Astrocyte of the hippocampus (primary cell): Measurements from ENCODE around the gene MAPK14.
"Not testable (repeated sequence)": the region's sequence is repeated elsewhere in the genome, so short reads cannot be mapped to it uniquely, and the experiment has no call there.

Experiments
- DNase-seq: peaks from one replicate; pipeline ENCODE4 v3.0.0; 2011; ENCODE audit warnings: low read depth, low spot score

MAPK14 gene

GRCh38 chr6:36068586-36068985, 41.0 kb downstream of the MAPK14 start:
- no peak for DNase-seq

GRCh38 chr6:36069573-36069972, 42.0 kb downstream of the MAPK14 start:
- DNase-seq, result no peak

- DNase-seq, result no peak
These were observed 42.6 kb downstream of the MAPK14 start for GRCh38 chr6:36070252-36070651.

- DNase-seq, result no peak
These were observed 43.7 kb downstream of the MAPK14 start for GRCh38 chr6:36071281-36071680.

GRCh38 chr6:36071714-36072113, 44.1 kb downstream of the MAPK14 start:
- no peak for DNase-seq

GRCh38 chr6:36072681-36073080, 45.1 kb downstream of the MAPK14 start:
- no peak for DNase-seq

GRCh38 chr6:36073587-36073986, 46.0 kb downstream of the MAPK14 start:
- DNase-seq, result no peak

GRCh38 chr6:36075656-36076055, 48.0 kb downstream of the MAPK14 start:
- DNase-seq, result no peak

GRCh38 chr6:36076178-36077063, 48.8 kb downstream of the MAPK14 start:
- no peak for DNase-seq

- no peak for DNase-seq
These were observed 50.6 kb downstream of the MAPK14 start for GRCh38 chr6:36078159-36078558.

GRCh38 chr6:36079601-36080000, 52.0 kb downstream of the MAPK14 start:
- DNase-seq, result peak; percentile 15

- DNase-seq, result no peak
These were observed 54.7 kb downstream of the MAPK14 start for GRCh38 chr6:36082318-36082717.

- DNase-seq, result peak; percentile 33
These were observed 55.8 kb downstream of the MAPK14 start for GRCh38 chr6:36083446-36083845.

GRCh38 chr6:36088204-36088603, 60.6 kb downstream of the MAPK14 start:
- not testable (repeated sequence) for DNase-seq

GRCh38 chr6:36089048-36089447, 61.4 kb downstream of the MAPK14 start:
- no peak for DNase-seq

- no peak for DNase-seq
These were observed 66.6 kb downstream of the MAPK14 start for GRCh38 chr6:36094238-36094637.

GRCh38 chr6:36094753-36095496, 67.3 kb downstream of the MAPK14 start:
- DNase-seq, result peak; percentile 92

- no peak for DNase-seq
These were observed 68.1 kb downstream of the MAPK14 start for GRCh38 chr6:36095497-36096391.

- DNase-seq, result no peak
These were observed 70.8 kb downstream of the MAPK14 start for GRCh38 chr6:36098253-36098919.

GRCh38 chr6:36098920-36099647, 71.5 kb downstream of the MAPK14 start:
- no peak for DNase-seq
